Panc1 (cell line): ENCODE data around the gene GALNT14. TPM values are rescaled to one million over a fixed set of nuclear protein-coding genes. Genes with fewer than 3 reads are reported as not detected.

Source experiments
- ATAC-seq: fragments of 200-7000 bp; cut with Tn5 transposase; 2 replicates; pipeline ENCODE4 v1.9.1; 2020; ENCODE audit warnings: mild to moderate bottlenecking, moderate library complexity
- BruUV-seq: library from RNA; stranded (reverse); fragments of 400-500 nt; replicated peaks from 2 replicates; lab custom pipeline; 2021; lab: Mats Ljungman, UMichigan
- CTCF ChIA-PET: fragments of 300-600 bp; sonication (Branson Sonifier 250); formaldehyde crosslinking; loops from one replicate; lab custom pipeline; 2022; ENCODE audit warnings: antibody characterized with exemption; lab: Charles Lee
- POLR2A ChIA-PET: fragments of 300-600 bp; sonication (Branson Sonifier 250); formaldehyde crosslinking; loops from one replicate; lab custom pipeline; 2022; ENCODE audit warnings: antibody characterized with exemption; lab: Charles Lee
- DNase-seq: peaks from one replicate; pipeline ENCODE4 v3.0.0-alpha.2; 2010; ENCODE audit warnings: low read depth, low spot score
- H3K27ac ChIP-seq: 2 replicates; pipeline ENCODE4 v1.5.1; 2011; ENCODE audit warnings: mild to moderate bottlenecking, low read length, inconsistent platforms
- H3K27me3 ChIP-seq: fragments of 200-500 bp; sonication (Bioruptor generic); 2 replicates; pipeline ENCODE4 v1.6.0; 2014; ENCODE audit warnings: low read length, inconsistent platforms; ENCODE audit not compliant: control insufficient read depth, insufficient read depth
- H3K36me3 ChIP-seq: fragments of 200-500 bp; sonication (Bioruptor generic); 2 replicates; pipeline ENCODE4 v1.5.1; 2014; ENCODE audit warnings: inconsistent platforms, mild to moderate bottlenecking, low read length, moderate library complexity; ENCODE audit not compliant: control insufficient read depth, insufficient read depth
- H3K4me1 ChIP-seq: 2 replicates; pipeline ENCODE4 v1.5.1; 2011; ENCODE audit warnings: inconsistent platforms, mild to moderate bottlenecking, low read length, moderate library complexity; ENCODE audit not compliant: control insufficient read depth, insufficient read depth
- H3K4me3 ChIP-seq, 2 experiments: 2 replicates each; pipeline ENCODE4 v1.5.1; 2011 to 2012; ENCODE audit warnings: low read depth in 2 of 2, low read length in 2 of 2, mild to moderate bottlenecking in 2 of 2, inconsistent platforms in 1 of 2, moderate library complexity in 1 of 2
- H3K9me3 ChIP-seq: fragments of 200-500 bp; sonication (Bioruptor generic); 2 replicates; pipeline ENCODE4 v1.5.1; 2014; ENCODE audit warnings: low read depth, mild to moderate bottlenecking, inconsistent platforms, low read length, moderate library complexity; ENCODE audit not compliant: control insufficient read depth, insufficient read depth
- CTCF ChIP-seq: fragments of 450-650 bp; IDR thresholded peaks from 2 replicates; pipeline ENCODE4 v1.5.1; 2017; ENCODE audit warnings: mild to moderate bottlenecking
- POLR2AphosphoS5 ChIP-seq: IDR thresholded peaks from 2 replicates; pipeline ENCODE4 v1.6.1; 2012; ENCODE audit warnings: mild to moderate bottlenecking, low read depth, low read length, moderate library complexity
- REST ChIP-seq, 2 experiments: IDR thresholded peaks; 2 replicates each; pipeline ENCODE4 v1.6.1; 2011 to 2012; ENCODE audit warnings: low read depth in 2 of 2, control low read depth in 1 of 2, low read length in 1 of 2, mild to moderate bottlenecking in 1 of 2, moderate library complexity in 1 of 2; ENCODE audit not compliant: insufficient read depth in 1 of 2
- SIN3A ChIP-seq: IDR thresholded peaks from 2 replicates; pipeline ENCODE4 v1.6.1; 2012; ENCODE audit warnings: low read depth, mild to moderate bottlenecking, low read length, moderate library complexity, borderline replicate concordance; ENCODE audit not compliant: insufficient read depth
- TCF7L2 ChIP-seq: IDR thresholded peaks from 2 replicates; pipeline ENCODE4 v1.6.1; 2011; ENCODE audit warnings: mild to moderate bottlenecking, low read depth, low read length, inconsistent platforms
- in situ Hi-C: cut with HindIII; loops from 2 replicates; pipeline ENCODE4 v1.10.0; 2016; ENCODE audit warnings: low sequenced_read_pairs, low pct_unique_long_range_greater_than_20kb
- intact Hi-C: fragments of 100-400 bp; cut with micrococcal nuclease; formaldehyde crosslinking; loops from one replicate; pipeline ENCODE4 v1.10.0; 2022; ENCODE audit not compliant: unreplicated experiment
- total RNA-seq: library from RNA; stranded (reverse); gene quantifications from one replicate; pipeline ENCODE4 v1.2.1, GENCODE V29; 2021; ENCODE audit not compliant: unreplicated experiment

GALNT14 gene
- total RNA-seq, 1 experiment from 2014 or later = 0.67 TPM

- H3K36me3 ChIP-seq = no peaks in the 10 kb centered on the region
- in situ Hi-C loops (no loop called here), intact Hi-C loops (no loop called here)
- CTCF ChIA-PET = no interaction called here
- POLR2A ChIA-PET = no interaction called here
- no peak overlapping the region for H3K4me3 ChIP-seq
- no TSS peak for BruUV-seq
- no peak overlapping the region for H3K27ac ChIP-seq
- no peaks in the 10 kb centered on the region for H3K9me3 ChIP-seq
- no peaks in the 10 kb centered on the region for H3K4me1 ChIP-seq
- ATAC-seq = no peak
- no peak for DNase-seq
- no peak for TF ChIP-seq SIN3A
- TF ChIP-seq POLR2AphosphoS5 = no peak
- TF ChIP-seq TCF7L2 = no peak
- no peak for TF ChIP-seq REST (IDR thresholded peaks at IDR 0.05; ENCODE audit: insufficient read depth in 1 of 2, low read depth in 2 of 2, low read length in 1 of 2)
- no peak for TF ChIP-seq CTCF
- no peaks in the 10 kb centered on the region for H3K27me3 ChIP-seq
These were observed 77.8 kb downstream of the GALNT14 start for GRCh38 chr2:31060397-31060796.

- DNase-seq (no peak), ATAC-seq (no peak)
- Histone ChIP-seq H3K27me3 (no peaks in the 10 kb centered on the region), H3K4me1 (no peaks in the 10 kb centered on the region), H3K27ac (no peak overlapping the region), H3K4me3 (no peak overlapping the region), H3K36me3 (no peaks in the 10 kb centered on the region), H3K9me3 (no peaks in the 10 kb centered on the region)
- BruUV-seq = no TSS peak
- ChIA-PET CTCF (no interaction called here), POLR2A (no interaction called here)
- intact Hi-C loops = no loop called here
- in situ Hi-C loops = no loop called here
- TF ChIP-seq REST (IDR thresholded peaks at IDR 0.05; ENCODE audit: insufficient read depth in 1 of 2, low read depth in 2 of 2, low read length in 1 of 2) = no peak
- no peak for TF ChIP-seq SIN3A
- no peak for TF ChIP-seq POLR2AphosphoS5
- TF ChIP-seq TCF7L2 = no peak
- TF ChIP-seq CTCF = no peak
These were observed 79.9 kb downstream of the GALNT14 start for GRCh38 chr2:31058096-31059035.
